ENCODE data around the gene CUL3. TPM values are rescaled to one million over a fixed set of nuclear protein-coding genes. Genes with fewer than 3 reads are reported as not detected.

Gene CUL3
- total RNA-seq, 1 experiment from 2014 or later = 114 TPM

DNA sequence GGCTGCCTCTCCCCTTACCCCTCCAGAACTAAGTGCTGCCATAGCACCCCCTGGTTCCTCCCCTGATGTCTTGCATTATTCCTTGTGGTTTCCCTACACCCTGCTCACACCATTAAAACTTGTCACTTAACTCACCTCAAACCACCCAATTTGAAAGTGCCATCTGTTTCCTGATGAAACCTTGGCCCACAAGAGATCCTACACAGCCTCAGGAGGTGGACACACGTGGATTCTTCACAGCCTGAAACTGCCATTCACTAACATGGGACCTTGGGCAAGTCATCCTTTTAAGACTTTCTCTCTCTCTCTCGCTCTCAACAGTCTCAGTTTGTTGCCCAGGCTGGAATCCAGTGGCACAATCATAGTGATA lies 155.7 kb downstream of the CUL3 start:
- H4K5ac ChIP-seq (ENCODE audit: insufficient read length, low read depth, low read length) = no peak overlapping the region
- Mint-ChIP-seq H3K9me3 (peaks cover 41 to 48% of the 10 kb centered on the region in 2 experiments), H3K27me3 (ENCODE audit: low read depth) (peaks cover 1% of the 10 kb centered on the region; the same call in 1 of the 2 replicates), H3K4me3 (no peak overlapping the region), H3K36me3 (ENCODE audit: insufficient read depth in 1 of 3, low read depth in 3 of 3) (peaks cover 33 to 55% (median 44%) of the 10 kb centered on the region in 3 experiments), H3K27ac (peak overlapping the region in 2 of 3 experiments; percentile 11 to 73; a peak in 3 of 7 replicates), H3K4me1 (peaks cover 21 to 26% of the 10 kb centered on the region in 2 experiments)
- H4K91ac ChIP-seq (ENCODE audit: insufficient read length, low read depth, low read length) = no peak overlapping the region
- H3K27ac ChIP-seq (ENCODE audit: insufficient read length, low read depth, low read length) = no peak overlapping the region
- no peak overlapping the region for H4K8ac ChIP-seq (replicated peaks; ENCODE audit: insufficient read length, low read depth, low read length)
- no peak overlapping the region for H2AK5ac ChIP-seq (ENCODE audit: insufficient read length, low read length)
- no peak overlapping the region for H2AFZ ChIP-seq (ENCODE audit: low read length)
- no peak overlapping the region for H2BK12ac ChIP-seq (ENCODE audit: insufficient read length, low read depth, low read length)
- no peaks in the 10 kb centered on the region for H4K20me1 ChIP-seq (ENCODE audit: control insufficient read depth, insufficient read depth, insufficient read length)
- H3K23me2 ChIP-seq (ENCODE audit: insufficient read length, low read depth, low read length, poor library complexity, severe bottlenecking) = no peaks in the 10 kb centered on the region
- H3K4me2 ChIP-seq (ENCODE audit: insufficient read depth, insufficient read length, low read length) = no peak overlapping the region
- DNase-seq = no peak
- peaks cover 18% of the 10 kb centered on the region for H3K9me3 ChIP-seq (ENCODE audit: control insufficient read depth, low read depth, low read length)
- H3K27me3 ChIP-seq (ENCODE audit: insufficient read depth, low read length) = no peaks in the 10 kb centered on the region
- no peak overlapping the region for H2BK5ac ChIP-seq (ENCODE audit: insufficient read length, low read length)
- no peak overlapping the region for H3K23ac ChIP-seq (ENCODE audit: insufficient read length, low read depth, low read length)
- H3K4me1 ChIP-seq (ENCODE audit: insufficient read depth, low read length) = no peaks in the 10 kb centered on the region; the same call in 1 of the 2 replicates
- H3K4ac ChIP-seq (ENCODE audit: low read depth, low read length) = no peak overlapping the region
- TF ChIP-seq, protein P1, sequence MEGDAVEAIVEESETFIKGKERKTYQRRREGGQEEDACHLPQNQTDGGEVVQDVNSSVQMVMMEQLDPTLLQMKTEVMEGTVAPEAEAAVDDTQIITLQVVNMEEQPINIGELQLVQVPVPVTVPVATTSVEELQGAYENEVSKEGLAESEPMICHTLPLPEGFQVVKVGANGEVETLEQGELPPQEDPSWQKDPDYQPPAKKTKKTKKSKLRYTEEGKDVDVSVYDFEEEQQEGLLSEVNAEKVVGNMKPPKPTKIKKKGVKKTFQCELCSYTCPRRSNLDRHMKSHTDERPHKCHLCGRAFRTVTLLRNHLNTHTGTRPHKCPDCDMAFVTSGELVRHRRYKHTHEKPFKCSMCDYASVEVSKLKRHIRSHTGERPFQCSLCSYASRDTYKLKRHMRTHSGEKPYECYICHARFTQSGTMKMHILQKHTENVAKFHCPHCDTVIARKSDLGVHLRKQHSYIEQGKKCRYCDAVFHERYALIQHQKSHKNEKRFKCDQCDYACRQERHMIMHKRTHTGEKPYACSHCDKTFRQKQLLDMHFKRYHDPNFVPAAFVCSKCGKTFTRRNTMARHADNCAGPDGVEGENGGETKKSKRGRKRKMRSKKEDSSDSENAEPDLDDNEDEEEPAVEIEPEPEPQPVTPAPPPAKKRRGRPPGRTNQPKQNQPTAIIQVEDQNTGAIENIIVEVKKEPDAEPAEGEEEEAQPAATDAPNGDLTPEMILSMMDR (conservative IDR thresholded peaks at IDR 0.05) = no peak
- no peak overlapping the region for H3K56ac ChIP-seq (ENCODE audit: insufficient read length, low read depth, low read length)
- no peak overlapping the region for H2BK120ac ChIP-seq (ENCODE audit: low read depth, low read length, poor library complexity, severe bottlenecking)
- no peaks in the 10 kb centered on the region for H3K79me1 ChIP-seq (ENCODE audit: insufficient read depth, low read depth, low read length, poor library complexity, severe bottlenecking)
- no peak overlapping the region for H3T11ph ChIP-seq (ENCODE audit: low read length)
- H2BK20ac ChIP-seq (ENCODE audit: low read depth, low read length, poor library complexity, severe bottlenecking) = no peak overlapping the region
- H3K79me2 ChIP-seq (ENCODE audit: insufficient read depth, low read length) = no peaks in the 10 kb centered on the region
- no CpG with 5 or more reads among the region's 2 CpGs for WGBS (ENCODE audit: extremely low coverage, insufficient read length, low lambda C conversion rate)
- no peak overlapping the region for H2BK15ac ChIP-seq (ENCODE audit: low read depth, low read length)
- no peak overlapping the region for H3K18ac ChIP-seq (ENCODE audit: insufficient read length, low read depth, low read length)
- H3K9ac ChIP-seq (ENCODE audit: extremely low read depth, insufficient read length, low read length) = no peak overlapping the region
- no peak overlapping the region for H3K14ac ChIP-seq (ENCODE audit: insufficient read depth, low read length)

All from H9 (cell line).